ES-I3 (cell line): ENCODE data around the gene ARHGEF38.

ENCODE experiments used
- H3K36me3 ChIP-seq: 2 replicates; pipeline ENCODE4 v1.6.1; 2013; ENCODE audit warnings: mild to moderate bottlenecking, low read length, control low read depth, moderate library complexity; ENCODE audit not compliant: insufficient read depth
- H3K4me1 ChIP-seq: 2 replicates; pipeline ENCODE4 v1.6.1; 2013; ENCODE audit warnings: mild to moderate bottlenecking, control low read depth, low read length; ENCODE audit not compliant: insufficient read depth
- H3K9ac ChIP-seq: 2 replicates; pipeline ENCODE4 v1.6.1; 2013; ENCODE audit warnings: low read depth, mild to moderate bottlenecking, low read length, moderate library complexity
- H3K9me3 ChIP-seq: 2 replicates; pipeline ENCODE4 v1.6.1; 2013; ENCODE audit warnings: mild to moderate bottlenecking, low read length, moderate library complexity; ENCODE audit not compliant: control insufficient read depth, insufficient read depth

ARHGEF38 gene

GRCh38 chr4:105633241-105633640, 80.8 kb downstream of the ARHGEF38 start:
- 0 out of 2 replicates have a peak, but pooled peaks cover 4% of the 10 kb centered on the region for H3K4me1 ChIP-seq
- no peaks in the 10 kb centered on the region for H3K36me3 ChIP-seq
- no peak overlapping the region for H3K9ac ChIP-seq
- H3K9me3 ChIP-seq: no peaks in the 10 kb centered on the region

- H3K36me3 ChIP-seq: no peaks in the 10 kb centered on the region
- H3K9me3 ChIP-seq: no peaks in the 10 kb centered on the region
- 0 out of 2 replicates have a peak, but pooled peaks cover 4% of the 10 kb centered on the region for H3K4me1 ChIP-seq
- no peak overlapping the region for H3K9ac ChIP-seq
Observed at GRCh38 chr4:105634402-105635080, 82.1 kb downstream of the ARHGEF38 start.

- H3K9ac ChIP-seq: no peak overlapping the region
- no peaks in the 10 kb centered on the region for H3K9me3 ChIP-seq
- H3K4me1 ChIP-seq: 0 out of 2 replicates have a peak, but pooled peaks cover 4% of the 10 kb centered on the region
- H3K36me3 ChIP-seq: no peaks in the 10 kb centered on the region
Observed at GRCh38 chr4:105637408-105638176, 85.2 kb downstream of the ARHGEF38 start.

GRCh38 chr4:105641845-105642244, 89.4 kb downstream of the ARHGEF38 start:
- H3K36me3 ChIP-seq: no peaks in the 10 kb centered on the region
- H3K9ac ChIP-seq: no peak overlapping the region
- no peaks in the 10 kb centered on the region for H3K9me3 ChIP-seq
- 0 out of 2 replicates have a peak, but pooled peaks cover 4% of the 10 kb centered on the region for H3K4me1 ChIP-seq

GRCh38 chr4:105644257-105644656, 91.8 kb downstream of the ARHGEF38 start:
- no peaks in the 10 kb centered on the region for H3K36me3 ChIP-seq
- no peaks in the 10 kb centered on the region for H3K4me1 ChIP-seq
- H3K9me3 ChIP-seq: no peaks in the 10 kb centered on the region
- H3K9ac ChIP-seq: no peak overlapping the region

- H3K36me3 ChIP-seq: no peaks in the 10 kb centered on the region
- H3K4me1 ChIP-seq: no peaks in the 10 kb centered on the region
- no peak overlapping the region for H3K9ac ChIP-seq
- H3K9me3 ChIP-seq: no peaks in the 10 kb centered on the region
Observed at GRCh38 chr4:105645440-105645839, 93.0 kb downstream of the ARHGEF38 start.

GRCh38 chr4:105650190-105650589, 97.8 kb downstream of the ARHGEF38 start:
- Histone ChIP-seq H3K4me1 (no peaks in the 10 kb centered on the region), H3K9me3 (no peaks in the 10 kb centered on the region), H3K36me3 (no peaks in the 10 kb centered on the region), H3K9ac (no peak overlapping the region)

GRCh38 chr4:105651884-105652283, 99.5 kb downstream of the ARHGEF38 start:
- H3K36me3 ChIP-seq: no peaks in the 10 kb centered on the region
- no peak overlapping the region for H3K9ac ChIP-seq
- no peaks in the 10 kb centered on the region for H3K4me1 ChIP-seq
- no peaks in the 10 kb centered on the region for H3K9me3 ChIP-seq

GRCh38 chr4:105652286-105652888, 100.0 kb downstream of the ARHGEF38 start:
- H3K9ac ChIP-seq: no peak overlapping the region
- no peaks in the 10 kb centered on the region for H3K36me3 ChIP-seq
- H3K9me3 ChIP-seq: no peaks in the 10 kb centered on the region
- no peaks in the 10 kb centered on the region for H3K4me1 ChIP-seq

GRCh38 chr4:105657117-105657765, 104.8 kb downstream of the ARHGEF38 start:
- no peaks in the 10 kb centered on the region for H3K9me3 ChIP-seq
- H3K36me3 ChIP-seq: no peaks in the 10 kb centered on the region
- no peaks in the 10 kb centered on the region for H3K4me1 ChIP-seq
- no peak overlapping the region for H3K9ac ChIP-seq

- H3K9ac ChIP-seq: no peak overlapping the region
- H3K4me1 ChIP-seq: no peaks in the 10 kb centered on the region
- H3K36me3 ChIP-seq: no peaks in the 10 kb centered on the region
- no peaks in the 10 kb centered on the region for H3K9me3 ChIP-seq
Observed at GRCh38 chr4:105659190-105659589, 106.8 kb downstream of the ARHGEF38 start.

- H3K9ac ChIP-seq: no peak overlapping the region
- H3K9me3 ChIP-seq: no peaks in the 10 kb centered on the region
- no peaks in the 10 kb centered on the region for H3K36me3 ChIP-seq
- H3K4me1 ChIP-seq: no peaks in the 10 kb centered on the region
Observed at GRCh38 chr4:105661028-105661427, 108.6 kb downstream of the ARHGEF38 start.

GRCh38 chr4:105662935-105663675, 110.7 kb downstream of the ARHGEF38 start:
- H3K9ac ChIP-seq: no peak overlapping the region

GRCh38 chr4:105666693-105667092, 114.3 kb downstream of the ARHGEF38 start:
- H3K36me3 ChIP-seq: no peaks in the 10 kb centered on the region
- H3K4me1 ChIP-seq: no peaks in the 10 kb centered on the region
- H3K9ac ChIP-seq: no peak overlapping the region
- H3K9me3 ChIP-seq: no peaks in the 10 kb centered on the region

More at GRCh38 chr4:105662935-105663675, 110.7 kb downstream of the ARHGEF38 start:
- Histone ChIP-seq H3K4me1 (no peaks in the 10 kb centered on the region), H3K9me3 (no peaks in the 10 kb centered on the region), H3K36me3 (no peaks in the 10 kb centered on the region)
